ENCODE data around the gene TUBB2B.

- TF ChIP-seq CTCF (IDR thresholded peaks at IDR 0.05) (no peak), POLR2A (IDR thresholded peaks at IDR 0.05) (no peak)
These were observed 39.2 kb downstream of the TUBB2B start for GRCh38 chr6:3188262-3188661.

Data from vagina (tissue), 2 donors.